GM21360 (cell line): Measurements from ENCODE around the gene SLC4A2.
A peak's percentile ranks its signal among the peaks of the same experiment; 100 is the strongest.

ENCODE experiments used
- ATAC-seq: cut with Tn5 transposase; IDR thresholded peaks from one replicate; pipeline ENCODE4 v1.9.1; 2021; ENCODE audit warnings: mild to moderate bottlenecking, moderate library complexity; ENCODE audit not compliant: unreplicated experiment

The SLC4A2 gene

GRCh38 chr7:151110941-151111645 lies 51.7 kb downstream of the SLC4A2 start:
- peak; percentile 70 for ATAC-seq

GRCh38 chr7:151113344-151114150 lies 54.2 kb downstream of the SLC4A2 start:
- no peak for ATAC-seq

GRCh38 chr7:151114151-151115090 lies 55.0 kb downstream of the SLC4A2 start:
- ATAC-seq = no peak

GRCh38 chr7:151115121-151115835 lies 55.9 kb downstream of the SLC4A2 start:
- no peak for ATAC-seq

- ATAC-seq = no peak
Measured at GRCh38 chr7:151115836-151116418, 56.5 kb downstream of the SLC4A2 start.

GRCh38 chr7:151116603-151117440 lies 57.4 kb downstream of the SLC4A2 start:
- ATAC-seq = no peak

- no peak for ATAC-seq
Measured at GRCh38 chr7:151117565-151117964, 58.2 kb downstream of the SLC4A2 start.

- ATAC-seq = no peak
Measured at GRCh38 chr7:151118108-151119054, 59.0 kb downstream of the SLC4A2 start.

GRCh38 chr7:151119055-151119415 lies 59.6 kb downstream of the SLC4A2 start:
- ATAC-seq = no peak

GRCh38 chr7:151119902-151120301 lies 60.5 kb downstream of the SLC4A2 start:
- ATAC-seq = no peak

GRCh38 chr7:151120896-151121295 lies 61.5 kb downstream of the SLC4A2 start:
- ATAC-seq = no peak

- ATAC-seq = no peak
Measured at GRCh38 chr7:151121380-151122170, 62.2 kb downstream of the SLC4A2 start.

- no peak for ATAC-seq
Measured at GRCh38 chr7:151122276-151122675, 62.9 kb downstream of the SLC4A2 start.

GRCh38 chr7:151122796-151123157 lies 63.4 kb downstream of the SLC4A2 start:
- ATAC-seq = no peak

- ATAC-seq = no peak
Measured at GRCh38 chr7:151123158-151123821, 63.9 kb downstream of the SLC4A2 start.

- no peak for ATAC-seq
Measured at GRCh38 chr7:151123822-151124464, 64.6 kb downstream of the SLC4A2 start.
